SU-DHL-6 (cell line): ENCODE data around the gene STIMATE.

Experiments
- H2AFZ ChIP-seq: fragments of 200-600 bp; sonication (generic); 2 replicates; pipeline ENCODE4 v1.6.1; 2014; ENCODE audit warnings: low read depth, mild to moderate bottlenecking, moderate library complexity, mixed read lengths, antibody characterized with exemption, low read length; ENCODE audit not compliant: severe bottlenecking
- H3F3A ChIP-seq: fragments of 200-600 bp; shearing (Covaris generic); 2 replicates; pipeline ENCODE4 v1.6.0; 2016; ENCODE audit warnings: antibody characterized with exemption, mild to moderate bottlenecking; ENCODE audit not compliant: insufficient read depth
- H3K27ac ChIP-seq: fragments of 200-600 bp; sonication (generic); 2 replicates; pipeline ENCODE4 v1.5.1; 2016; ENCODE audit warnings: low read depth, mild to moderate bottlenecking, low read length, moderate library complexity, mixed read lengths
- H3K27me3 ChIP-seq: fragments of 200-600 bp; sonication (generic), shearing (Covaris generic); 2 replicates; pipeline ENCODE4 v1.6.0; 2014; ENCODE audit warnings: mild to moderate bottlenecking, low read length
- H3K36me3 ChIP-seq: fragments of 200-600 bp; sonication (generic); 2 replicates; pipeline ENCODE4 v1.6.1; 2014; ENCODE audit warnings: mild to moderate bottlenecking, low read length, mixed read lengths
- H3K4me2 ChIP-seq: fragments of 300-600, 200-600 bp; shearing (Covaris generic), sonication (generic); 2 replicates; pipeline ENCODE4 v1.6.0; 2014; ENCODE audit warnings: low read length, low read depth, mild to moderate bottlenecking; ENCODE audit not compliant: poor library complexity, severe bottlenecking
- H3K4me3 ChIP-seq: fragments of 200-600 bp; sonication (generic); 2 replicates; pipeline ENCODE4 v1.5.1; 2014; ENCODE audit warnings: antibody characterized with exemption, low read length, mild to moderate bottlenecking, mixed read lengths; ENCODE audit not compliant: insufficient read depth, poor library complexity, severe bottlenecking
- H3K79me2 ChIP-seq: fragments of 200-600 bp; sonication (generic); 2 replicates; pipeline ENCODE4 v1.6.1; 2014; ENCODE audit warnings: mild to moderate bottlenecking, low read length, moderate library complexity; ENCODE audit not compliant: insufficient read depth
- H3K9ac ChIP-seq: fragments of 200-600 bp; sonication (generic); 2 replicates; pipeline ENCODE4 v1.7.0; 2014; ENCODE audit warnings: mild to moderate bottlenecking, low read length
- H3K9me2 ChIP-seq: fragments of 200-600 bp; sonication (generic); replicated peaks from 2 replicates; pipeline ENCODE4 v1.6.1; 2014; ENCODE audit warnings: low read length; ENCODE audit not compliant: insufficient read depth
- H3K9me3 ChIP-seq: fragments of 200-600 bp; sonication (generic); 2 replicates; pipeline ENCODE4 v1.6.1; 2014; ENCODE audit warnings: low read length, mixed read lengths; ENCODE audit not compliant: insufficient read depth
- H4K20me1 ChIP-seq: fragments of 200-600 bp; sonication (generic); 2 replicates; pipeline ENCODE4 v1.6.1; 2014; ENCODE audit warnings: low read depth, mild to moderate bottlenecking, antibody characterized with exemption, low read length, moderate library complexity, mixed read lengths
- CTCF ChIP-seq: fragments of 200-600 bp; sonication (generic); IDR thresholded peaks from one replicate; pipeline ENCODE4 v1.5.1; 2017; ENCODE audit warnings: antibody characterized with exemption, mild to moderate bottlenecking, low read length, moderate library complexity; ENCODE audit not compliant: insufficient read depth, poor library complexity, severe bottlenecking
- EZH2phosphoT487 ChIP-seq: fragments of 200-600 bp; sonication (generic), shearing (Covaris generic); conservative IDR thresholded peaks from 2 replicates; pipeline ENCODE4 v1.6.1; 2018; ENCODE audit warnings: mild to moderate bottlenecking, antibody characterized with exemption, low read length, moderate library complexity, mixed read lengths

STIMATE gene

GRCh38 chr3:52816199-52816598, 81.1 kb downstream of the STIMATE start:
- Histone ChIP-seq H3K27ac (no peak overlapping the region), H3K27me3 (no peaks in the 10 kb centered on the region), H3F3A (no peaks in the 10 kb centered on the region), H3K9ac (no peak overlapping the region), H3K9me3 (no peaks in the 10 kb centered on the region), H4K20me1 (no peaks in the 10 kb centered on the region), H3K4me3 (no peak overlapping the region), H3K36me3 (no peaks in the 10 kb centered on the region), H3K4me2 (no peak overlapping the region), H3K9me2 (no peaks in the 10 kb centered on the region), H3K79me2 (no peaks in the 10 kb centered on the region), H2AFZ (no peak overlapping the region)
- no peak for TF ChIP-seq CTCF
- no peak for TF ChIP-seq EZH2phosphoT487

DNA sequence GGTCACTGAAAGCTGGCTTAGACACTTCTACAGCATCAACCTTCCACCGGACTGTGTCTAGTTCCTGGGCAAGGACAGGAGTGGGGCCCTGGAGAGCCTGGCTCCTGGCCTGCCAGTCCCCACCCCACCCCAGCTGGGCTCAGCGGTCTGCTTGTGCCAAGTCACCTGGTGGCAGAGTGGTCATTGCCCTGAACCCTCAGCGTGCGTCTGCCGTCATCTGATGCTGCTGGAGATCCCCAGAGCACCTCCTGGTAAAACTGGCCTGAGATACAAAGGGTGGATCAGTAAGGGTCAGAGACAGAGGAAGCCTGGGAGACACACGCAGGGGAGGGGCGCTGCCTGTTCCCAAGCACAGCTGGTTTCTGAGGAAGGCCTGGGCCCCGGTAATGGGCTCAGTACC, 83.5 kb downstream of the STIMATE start:
- Histone ChIP-seq H2AFZ (no peak overlapping the region), H3K9me2 (no peaks in the 10 kb centered on the region), H3F3A (no peaks in the 10 kb centered on the region), H3K27ac (no peak overlapping the region), H3K27me3 (no peaks in the 10 kb centered on the region), H3K9ac (no peak overlapping the region), H4K20me1 (no peaks in the 10 kb centered on the region), H3K4me3 (no peak overlapping the region), H3K4me2 (no peak overlapping the region), H3K36me3 (no peaks in the 10 kb centered on the region), H3K79me2 (no peaks in the 10 kb centered on the region), H3K9me3 (no peaks in the 10 kb centered on the region)
- TF ChIP-seq EZH2phosphoT487 (no peak), CTCF (no peak)

GRCh38 chr3:52811452-52812011, 85.8 kb downstream of the STIMATE start:
- H3K9me2 ChIP-seq: no peaks in the 10 kb centered on the region
- no peak overlapping the region for H3K9ac ChIP-seq
- no peak overlapping the region for H3K4me2 ChIP-seq
- no peaks in the 10 kb centered on the region for H3K36me3 ChIP-seq
- H3K4me3 ChIP-seq: no peak overlapping the region
- no peaks in the 10 kb centered on the region for H4K20me1 ChIP-seq
- TF ChIP-seq EZH2phosphoT487: no peak
- no peak for TF ChIP-seq CTCF
- H2AFZ ChIP-seq: no peak overlapping the region
- no peaks in the 10 kb centered on the region for H3K9me3 ChIP-seq
- H3K27ac ChIP-seq: no peak overlapping the region
- no peaks in the 10 kb centered on the region for H3F3A ChIP-seq
- no peaks in the 10 kb centered on the region for H3K79me2 ChIP-seq
- H3K27me3 ChIP-seq: no peaks in the 10 kb centered on the region
